DMS 273 (cell line): Measurements from ENCODE around the gene ZC3H4.

Experiments
- DNase-seq: peaks from one replicate; lab custom pipeline; 2025; ENCODE audit not compliant: unreplicated experiment; lab: John Stamatoyannopoulos, UW

The ZC3H4 gene

DNA sequence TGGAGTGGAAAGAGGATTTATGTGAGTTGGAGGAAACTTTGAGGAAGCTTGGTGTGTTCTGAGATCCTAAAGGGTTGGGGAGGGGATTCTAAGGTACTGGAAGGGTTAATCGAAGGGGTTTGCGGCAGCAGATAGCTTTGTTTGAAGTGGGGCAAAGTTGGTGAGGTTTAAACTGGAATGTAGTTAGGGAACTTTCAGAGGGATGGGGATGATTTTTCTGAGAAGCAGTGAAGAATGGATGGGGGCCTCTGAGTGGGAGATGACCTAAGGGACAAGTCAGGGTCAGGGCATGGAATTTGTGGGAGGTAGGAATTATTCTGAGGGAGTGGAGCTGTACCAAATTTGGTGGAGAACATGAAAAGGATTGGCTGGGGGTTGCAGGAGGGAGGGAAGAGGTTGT is 21.0 kb upstream of the ZC3H4 start:
- no peak for DNase-seq

DNA sequence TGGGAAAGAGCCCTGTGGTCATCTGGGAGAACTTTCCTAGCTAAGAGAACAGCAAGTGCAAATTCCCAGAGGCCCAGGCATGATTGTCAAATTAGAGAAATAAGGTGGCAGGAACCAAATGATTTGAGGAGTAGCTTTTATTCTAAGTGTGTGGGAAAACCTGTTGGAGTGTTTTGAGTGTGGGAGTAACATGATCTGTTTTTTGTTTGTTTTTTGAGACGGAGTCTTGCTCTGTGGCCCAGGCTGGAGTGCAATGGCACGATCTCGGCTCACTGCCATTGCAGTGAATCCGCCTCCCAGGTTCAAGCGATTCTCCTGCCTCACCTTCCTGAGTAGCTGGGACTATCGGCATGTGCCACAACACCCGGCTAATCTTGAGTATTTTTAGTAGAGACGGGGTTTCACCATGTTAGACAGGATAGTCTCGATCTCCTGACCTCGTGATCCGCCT is 19.5 kb upstream of the ZC3H4 start:
- DNase-seq = no peak

DNA sequence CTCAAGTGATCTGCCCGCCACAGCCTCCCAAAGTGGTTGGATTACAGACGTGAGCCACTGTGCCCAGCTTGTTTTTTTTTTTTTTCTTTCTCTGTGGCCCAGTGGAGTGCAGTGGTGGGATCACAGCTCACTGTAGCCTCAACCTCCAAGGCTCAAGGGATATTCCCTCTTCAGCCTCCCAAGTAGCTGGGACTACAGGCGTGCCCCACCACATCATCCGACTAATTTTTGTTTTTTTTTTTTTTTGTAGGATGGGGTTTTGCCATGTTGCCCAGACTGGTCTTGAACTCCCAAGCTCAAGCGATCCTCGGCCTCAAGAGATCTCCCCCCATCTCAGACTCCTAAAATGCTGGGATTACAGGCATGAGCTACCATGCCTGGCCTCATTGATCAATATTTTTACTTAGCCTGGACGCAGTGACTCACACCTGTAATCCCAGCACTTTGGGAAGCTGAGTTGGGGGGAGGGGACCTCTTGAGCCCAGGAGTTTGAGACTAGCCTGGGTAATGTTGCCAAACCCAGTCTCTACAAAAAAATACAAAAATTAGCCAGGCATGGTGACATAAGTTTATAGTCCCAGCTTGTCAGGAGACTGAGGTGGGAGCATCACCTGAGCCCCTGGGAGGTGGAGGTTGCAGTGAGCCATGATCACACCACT is 18.7 kb upstream of the ZC3H4 start:
- no peak for DNase-seq

DNA sequence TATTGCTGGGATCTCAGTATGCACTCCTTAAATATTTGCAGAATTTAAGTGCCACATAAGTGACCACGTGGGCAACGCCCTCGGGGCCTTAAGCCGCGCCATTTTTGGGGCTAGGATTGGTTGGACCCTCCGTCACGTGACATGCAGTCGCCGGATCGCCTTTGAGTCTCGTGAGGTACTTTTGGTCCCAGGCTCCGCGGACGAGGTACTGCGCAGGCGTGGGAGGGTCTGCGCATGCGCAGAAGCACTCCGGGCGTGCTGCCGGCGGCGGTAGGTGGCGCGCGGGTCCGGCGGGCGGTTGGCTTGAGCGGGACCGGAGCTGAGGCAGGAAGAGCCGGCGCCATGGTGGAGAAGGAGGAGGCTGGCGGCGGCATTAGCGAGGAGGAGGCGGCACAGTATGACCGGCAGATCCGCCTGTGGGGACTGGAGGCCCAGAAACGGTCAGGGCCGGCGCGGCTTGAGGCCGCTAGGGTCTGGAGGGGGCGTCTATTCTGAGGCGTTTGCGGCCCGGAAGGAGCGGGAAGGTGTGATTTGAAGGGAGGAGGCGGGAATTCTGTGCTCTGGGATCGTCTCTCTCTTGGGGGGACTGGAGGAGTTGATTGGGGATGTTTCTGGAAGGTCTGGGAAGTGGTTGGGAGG is 17.1 kb upstream of the ZC3H4 start, which contains the start of gene SAE1:
Gene SAE1, plus strand, starts transcription at position 247 of the 639 bp plus-strand sequence. Its CDS starts 96 bp downstream, at position 343.
- peak; percentile 99 for DNase-seq

DNA sequence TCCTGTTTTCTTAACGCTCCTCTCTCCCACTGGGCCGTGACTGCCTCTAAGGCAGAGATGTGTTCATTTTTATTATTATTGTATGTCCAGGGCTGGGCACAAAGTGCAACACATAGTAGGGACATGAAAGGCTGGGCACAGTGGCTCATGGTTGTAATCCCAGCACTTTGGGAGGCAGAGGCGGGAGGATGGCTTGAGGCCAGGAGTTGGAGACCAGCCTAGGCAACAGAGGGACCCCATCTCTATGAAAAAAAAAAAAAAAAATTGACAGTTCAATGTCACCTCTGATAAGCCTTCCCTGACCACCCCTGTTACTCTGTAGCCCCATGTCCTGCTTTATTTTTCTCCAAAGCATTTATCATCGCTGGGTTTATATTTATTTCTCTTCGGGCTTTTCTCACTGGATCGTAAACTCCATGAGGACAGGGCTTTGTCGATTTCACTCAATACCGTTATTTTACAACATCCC is 16.6 kb upstream of the ZC3H4 start:
- DNase-seq = no peak

DNA sequence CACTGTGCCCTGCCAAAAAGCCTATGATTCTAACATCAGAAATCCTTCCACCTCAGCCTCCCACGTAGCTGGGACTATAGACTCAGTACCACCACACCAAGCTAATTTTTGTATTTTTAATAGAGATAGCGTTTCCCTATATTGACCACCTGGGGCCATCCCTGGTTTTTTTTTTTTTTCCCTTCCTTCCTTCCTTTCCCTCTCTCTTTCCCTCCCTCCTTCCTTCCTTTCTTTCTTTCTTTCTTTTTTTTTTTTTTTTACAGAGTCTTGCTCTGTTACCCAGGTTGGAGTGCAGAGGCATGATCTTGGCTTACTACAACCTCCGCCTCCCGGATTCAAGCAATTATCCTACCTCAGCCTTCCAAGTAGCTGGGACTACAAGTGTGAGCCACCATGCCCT is 16.0 kb upstream of the ZC3H4 start:
- DNase-seq = no peak

DNA sequence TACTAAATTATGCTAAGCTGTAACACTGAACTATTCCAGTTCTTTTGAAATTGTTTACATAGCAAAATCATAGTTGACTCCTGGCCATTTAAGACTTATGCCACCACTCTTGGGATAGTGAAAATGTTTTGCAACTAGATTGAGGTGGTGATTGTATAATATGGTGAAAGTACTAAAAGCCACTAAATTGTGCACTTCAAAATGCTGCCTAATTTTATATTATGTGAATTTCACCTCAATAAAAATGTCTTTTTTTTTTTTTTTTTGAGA is 12.0 kb upstream of the ZC3H4 start:
- DNase-seq = no peak

DNA sequence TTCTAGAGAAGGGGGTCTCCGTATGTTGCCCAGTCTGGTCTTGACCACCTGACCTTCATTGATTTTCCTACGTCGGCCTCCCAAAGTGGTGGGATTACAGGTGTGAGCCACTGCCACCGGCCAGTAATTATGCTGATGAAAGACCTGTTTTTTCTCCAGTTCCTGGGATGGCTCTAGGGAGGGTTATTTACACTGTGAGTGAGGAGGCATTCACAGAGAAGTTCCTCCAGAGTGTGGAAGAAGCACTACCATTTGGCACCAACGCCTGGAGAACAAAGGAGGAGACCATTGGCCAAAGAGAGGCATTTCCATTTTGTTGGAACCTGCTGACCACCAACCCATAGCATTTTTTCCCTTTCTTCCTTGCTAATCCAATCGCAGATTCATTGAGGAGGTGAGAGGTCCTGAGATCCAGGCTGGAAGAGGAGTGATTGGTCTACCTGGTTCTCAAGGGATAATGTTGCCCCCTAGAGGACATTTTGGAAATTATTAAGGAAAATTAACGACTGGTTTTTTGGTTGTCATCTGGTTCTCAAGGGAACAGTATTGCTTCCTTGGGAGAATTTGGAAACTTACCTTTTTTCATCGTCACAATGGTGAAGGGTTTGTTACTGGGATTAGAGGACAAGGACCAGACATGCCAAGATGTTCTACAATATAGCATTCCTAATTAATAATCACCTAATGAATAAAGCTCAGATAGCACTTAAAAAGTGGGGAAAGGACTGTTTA is 11.5 kb upstream of the ZC3H4 start:
- peak; percentile 91 for DNase-seq

DNA sequence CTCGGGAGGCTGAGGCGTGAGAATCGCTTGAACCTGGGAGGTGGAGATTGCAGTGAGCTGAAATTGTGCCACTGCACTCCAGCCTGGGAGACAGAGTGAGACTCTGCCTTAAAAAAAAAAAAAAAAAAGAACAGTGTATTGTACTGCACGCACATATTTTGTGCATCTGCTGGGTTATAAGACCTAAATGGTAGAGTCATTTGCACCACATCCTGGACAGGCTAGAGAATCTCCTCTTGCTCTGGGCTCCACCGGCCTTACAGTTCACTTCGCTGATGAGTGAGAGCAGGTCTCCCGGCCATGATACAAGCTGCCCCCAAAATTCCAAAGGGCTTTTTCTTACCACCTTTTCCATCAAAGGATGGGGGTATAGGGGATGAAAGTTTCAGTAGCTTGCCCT is 9.8 kb upstream of the ZC3H4 start:
- DNase-seq = no peak

DNA sequence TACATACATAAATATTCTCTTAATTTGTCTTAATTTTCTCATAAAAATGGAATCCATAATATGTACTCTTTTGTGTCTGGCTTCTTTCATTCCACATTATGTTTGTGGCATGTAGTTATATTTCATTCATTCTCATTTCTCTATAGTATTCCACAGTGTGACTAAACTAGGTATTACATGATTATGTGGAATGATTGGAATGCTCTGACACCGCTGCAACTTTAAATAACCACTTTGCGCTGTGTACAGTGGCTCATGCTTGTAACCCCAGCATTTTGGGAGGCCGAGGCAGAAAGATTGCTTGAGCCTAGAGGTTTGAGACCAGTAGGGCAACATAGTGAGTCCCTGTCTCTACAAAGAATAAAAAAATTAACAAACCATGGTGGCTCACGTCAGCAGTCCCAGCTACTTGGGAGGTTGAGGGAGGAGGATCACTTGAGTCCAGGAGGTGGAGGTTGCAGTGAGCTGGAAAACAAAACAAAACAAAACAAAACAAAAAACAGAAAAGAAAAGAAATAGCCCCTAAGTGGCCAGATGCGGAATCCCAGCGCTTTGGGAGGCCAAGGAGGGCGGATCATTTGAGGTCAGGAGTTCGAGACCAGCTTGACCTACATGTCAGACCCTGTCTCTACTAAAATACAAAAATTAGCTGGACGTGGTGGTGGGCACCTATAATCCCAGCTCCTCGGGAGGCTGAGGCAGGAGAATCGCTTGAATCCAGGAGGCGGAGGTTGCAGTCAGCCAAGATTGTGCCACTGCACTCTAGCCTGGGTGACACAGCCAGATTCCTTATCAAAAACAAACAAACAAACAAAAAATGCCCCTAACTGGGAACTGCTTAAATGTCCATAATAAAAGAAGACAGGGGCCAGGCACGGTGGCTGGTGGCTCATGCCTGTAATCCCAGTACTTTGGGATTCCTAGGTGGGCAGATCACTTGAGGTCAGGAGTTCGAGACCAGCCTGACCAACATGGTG is 9.1 kb upstream of the ZC3H4 start:
- DNase-seq = no peak

DNA sequence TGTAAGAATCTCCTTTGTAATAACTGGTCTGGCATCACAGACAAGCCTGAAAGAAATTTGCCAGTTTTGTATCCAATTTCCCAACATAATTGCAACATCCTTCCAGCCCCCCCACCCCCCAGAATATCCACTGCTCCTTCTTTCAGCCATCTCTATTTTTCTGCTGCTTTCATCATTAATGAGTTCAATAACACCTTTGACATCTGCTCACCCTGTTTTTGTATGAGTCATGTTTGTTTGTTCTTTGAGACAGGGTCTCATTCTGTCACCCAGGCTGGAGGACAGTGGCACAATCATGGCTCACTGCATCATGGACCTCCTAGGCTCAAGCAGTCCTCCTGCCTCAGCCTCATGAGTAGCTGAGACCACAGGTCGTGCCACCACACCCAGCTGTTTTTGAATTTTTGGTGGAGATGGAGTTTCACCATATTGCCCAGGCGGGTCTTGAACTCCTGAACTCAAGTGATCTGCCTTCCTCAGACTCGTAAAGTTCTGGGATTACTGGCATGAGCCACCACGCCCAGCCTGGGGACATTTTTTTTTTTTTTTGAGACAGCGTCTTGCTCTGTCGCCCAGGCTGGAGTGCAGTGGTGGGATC is 7.0 kb upstream of the ZC3H4 start:
- no peak for DNase-seq

DNA sequence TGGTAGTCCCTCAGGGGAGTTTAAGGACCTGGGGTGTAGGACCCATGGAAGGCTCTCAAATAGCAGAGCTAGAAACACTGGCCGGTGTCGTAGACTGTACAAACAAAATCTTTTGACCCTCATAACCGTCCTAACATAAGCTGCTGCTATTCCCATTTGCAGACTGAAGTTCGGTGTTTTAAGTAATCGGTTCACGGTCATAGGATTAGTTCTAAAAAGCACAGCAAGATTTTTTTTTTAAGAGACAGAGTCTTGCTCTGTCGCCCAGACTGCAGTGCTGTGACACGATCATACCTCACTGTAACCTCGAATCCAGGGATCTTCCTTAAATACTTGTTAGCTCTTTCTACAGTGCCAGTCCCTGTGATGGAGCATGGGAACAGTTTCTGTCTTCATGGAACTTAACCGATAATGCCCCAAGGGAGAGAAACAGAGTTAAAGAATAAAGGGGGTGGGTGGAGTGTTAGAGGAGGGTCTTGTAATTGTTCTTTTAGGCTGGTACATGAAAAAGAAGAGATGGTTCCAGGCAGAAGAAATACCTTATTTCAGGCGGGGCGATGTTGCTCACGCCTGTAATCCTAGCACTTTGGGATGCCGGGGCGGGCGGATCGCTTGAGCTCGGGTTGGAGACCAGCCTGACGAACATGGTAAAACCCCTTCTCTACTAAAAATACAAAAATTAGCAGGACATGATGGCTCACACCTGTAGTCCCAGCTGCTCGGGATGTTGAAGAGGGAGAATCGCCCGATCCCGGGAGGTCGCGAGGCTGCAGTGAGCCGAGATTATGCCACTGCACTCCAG is 475 bp upstream of the ZC3H4 start:
- peak; percentile 64 for DNase-seq

DNA sequence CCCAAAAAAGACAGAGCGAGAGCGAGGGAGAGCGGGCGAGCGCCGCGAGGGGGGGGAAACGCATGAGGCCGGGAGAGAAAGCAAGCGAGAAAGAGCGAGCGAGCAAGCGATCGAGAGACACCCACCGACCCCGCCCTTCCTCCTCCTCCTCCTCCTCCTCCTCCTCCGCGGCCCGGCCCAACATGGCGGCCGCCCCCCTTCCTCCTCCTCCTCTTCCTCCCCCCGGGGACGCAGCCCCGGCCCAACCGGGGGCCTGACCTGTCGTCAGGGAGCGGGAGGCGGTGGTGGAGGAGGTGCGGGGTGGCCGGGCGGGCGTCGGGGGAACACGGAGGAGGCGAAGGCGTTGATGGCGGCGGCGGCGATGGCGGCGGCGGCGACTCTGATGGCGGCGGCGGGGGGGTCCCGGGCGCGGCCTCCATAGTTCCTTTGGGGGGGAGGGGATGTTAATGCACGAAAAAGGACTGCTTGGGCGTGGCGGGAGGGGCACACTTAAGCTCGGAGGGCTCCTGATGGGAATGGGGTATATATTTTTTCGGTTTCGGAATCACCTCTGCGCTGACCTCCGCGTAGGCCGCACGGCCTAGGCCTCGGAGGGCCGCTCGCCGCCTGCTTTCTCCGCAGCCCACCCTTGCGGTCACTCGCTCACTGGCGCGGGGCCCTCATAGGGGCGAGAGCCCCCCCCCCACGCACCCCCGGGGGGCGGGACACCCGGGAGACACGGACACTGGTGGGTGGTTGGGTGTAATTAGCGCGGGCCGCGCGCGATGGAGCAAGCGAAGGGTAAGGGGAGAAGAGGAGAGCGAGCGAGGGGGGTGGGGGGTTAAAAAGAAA is 1.2 kb downstream of the ZC3H4 start:
- DNase-seq = peak; percentile 93

DNA sequence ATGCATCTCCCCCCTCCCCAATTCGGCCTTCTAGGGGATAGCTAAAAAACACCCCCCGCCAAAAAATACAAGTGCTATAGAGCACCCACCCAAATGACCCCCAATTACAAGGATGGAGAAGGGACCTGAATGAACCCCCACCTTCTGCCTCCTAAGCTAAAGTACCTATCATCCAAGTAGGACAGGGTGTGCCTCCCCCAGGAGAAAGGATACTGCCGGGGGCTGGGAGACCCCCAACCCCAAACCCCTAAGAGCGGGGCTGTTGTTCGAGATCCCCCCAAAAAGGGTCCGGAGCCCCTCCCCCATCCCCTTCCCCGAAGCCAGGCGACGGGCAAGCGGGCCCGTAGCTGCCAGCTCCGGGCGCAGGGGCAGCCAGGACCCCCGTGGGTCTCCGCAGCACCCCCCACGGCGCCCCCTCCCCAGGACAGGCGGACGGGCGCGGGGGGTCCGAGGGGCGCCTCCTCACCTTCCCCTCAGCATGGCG is 1.9 kb downstream of the ZC3H4 start:
- DNase-seq = no peak

DNA sequence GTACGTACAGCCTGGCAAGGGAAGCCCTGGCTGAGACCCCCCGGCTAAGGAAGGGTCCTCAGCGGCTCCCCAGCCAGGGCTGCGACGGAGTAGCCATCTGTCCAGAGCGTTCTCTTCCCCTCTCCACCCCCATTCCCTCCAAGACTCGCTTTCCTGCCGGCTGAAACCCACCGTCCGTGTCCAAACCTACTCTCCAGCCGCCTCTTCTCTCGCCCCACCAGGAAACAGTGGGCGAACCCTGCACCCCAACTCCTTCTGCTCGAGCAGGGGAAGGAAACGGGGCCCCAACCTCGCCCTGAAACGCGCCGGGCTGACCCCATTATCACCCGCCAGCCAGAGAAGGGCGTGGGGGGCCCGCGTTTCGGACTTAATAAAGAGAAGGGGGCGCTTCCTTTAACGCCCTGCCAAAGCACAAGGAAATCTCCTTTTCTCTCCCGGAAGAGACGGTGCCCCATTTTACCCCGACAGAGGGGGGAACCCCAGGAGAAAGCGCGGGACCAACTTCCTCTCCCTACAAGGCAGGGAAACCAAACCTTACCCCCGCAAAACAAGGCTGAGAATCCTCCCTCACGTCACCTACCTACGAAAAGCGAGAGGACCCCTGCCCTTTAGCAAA is 2.5 kb downstream of the ZC3H4 start:
- peak; percentile 65 for DNase-seq

DNA sequence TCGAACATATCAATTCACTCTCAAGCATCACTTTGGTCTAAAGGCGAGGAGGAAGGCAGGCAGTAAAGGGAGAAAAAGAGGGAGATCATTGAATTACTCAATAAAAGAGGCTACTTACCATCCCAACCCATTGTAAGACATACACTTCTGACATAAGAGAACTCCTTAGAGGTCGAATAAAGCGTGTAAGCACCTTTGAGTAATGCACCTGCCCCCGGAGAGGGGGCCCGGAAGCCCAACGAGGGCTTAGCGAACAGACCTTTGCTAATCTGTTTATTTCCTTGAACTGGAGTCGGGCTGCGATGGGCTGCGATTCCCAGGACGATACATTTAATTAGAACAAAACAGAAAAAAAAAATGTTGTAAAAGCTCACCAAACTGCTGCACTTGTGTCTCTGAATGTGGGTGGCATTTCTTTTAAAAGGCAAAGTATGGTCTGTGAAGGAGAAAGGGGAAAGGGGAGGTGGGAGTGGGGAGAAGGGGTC is 3.0 kb downstream of the ZC3H4 start:
- peak; percentile 52 for DNase-seq

DNA sequence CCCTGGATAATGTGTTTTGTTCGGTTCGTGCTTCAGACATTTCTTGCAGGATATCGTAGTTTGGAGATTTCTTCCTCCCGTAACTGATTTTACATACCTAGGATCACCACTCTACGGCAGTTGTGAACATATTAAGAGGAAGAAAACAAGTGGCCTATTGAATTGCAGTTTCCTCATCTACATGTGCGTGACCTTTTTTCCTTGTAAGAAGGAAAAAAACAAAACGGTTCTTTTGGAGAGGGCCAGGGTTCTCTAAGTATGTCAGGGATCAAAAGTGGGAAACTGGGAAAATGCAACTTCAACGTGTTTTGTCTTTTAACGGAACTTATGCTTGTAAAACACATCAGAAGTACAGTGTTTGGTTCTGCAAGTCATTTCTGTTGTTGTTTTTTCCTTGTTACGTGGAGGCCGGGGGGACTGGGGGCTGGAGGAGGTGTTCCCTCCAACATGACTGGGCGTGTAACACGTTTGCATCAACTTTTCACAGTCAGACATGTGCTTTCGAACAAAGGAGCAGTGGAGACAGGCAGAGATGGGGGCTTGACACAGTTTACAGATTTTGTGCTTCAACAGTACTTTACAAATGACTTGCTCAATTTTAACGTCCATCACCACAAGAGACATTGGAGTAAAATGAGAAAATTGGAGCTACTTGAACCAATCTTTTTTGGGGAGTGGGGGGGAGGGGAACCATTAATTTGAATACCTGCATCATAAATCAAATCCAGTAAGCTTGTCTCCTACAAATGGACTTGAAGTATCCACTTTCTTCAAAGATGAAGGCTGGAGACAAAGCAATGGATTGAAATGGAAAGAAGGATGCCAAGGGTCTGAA is 3.8 kb downstream of the ZC3H4 start:
- DNase-seq = peak; percentile 67
